ENCODE data around the gene ATP8A2. TPM values are rescaled to one million over a fixed set of nuclear protein-coding genes. Genes with fewer than 3 reads are reported as not detected.

ATP8A2 gene
- polyA plus RNA-seq, 3 donors: not detected

- H3K27ac Mint-ChIP-seq: no peak overlapping the region
- H3K9me3 ChIP-seq (replicated peaks in 1 of 2; ENCODE audit: control insufficient read depth in 1 of 2, insufficient read depth in 1 of 2, low read length in 2 of 2): no peaks in the 10 kb centered on the region
- no peak overlapping the region for H3K4me2 ChIP-seq (replicated peaks; ENCODE audit: extremely low read depth, low read length, poor library complexity, severe bottlenecking)
- no peak for TF ChIP-seq CTCF (IDR thresholded peaks at IDR 0.05)
- no CpG with 5 or more reads among the region's 2 CpGs for WGBS (ENCODE audit: insufficient coverage)
- no peaks in the 10 kb centered on the region for H3K36me3 Mint-ChIP-seq
- H3K36me3 ChIP-seq (replicated peaks in 1 of 2; ENCODE audit: control insufficient read depth in 1 of 2, insufficient read depth in 2 of 2, low read length in 2 of 2): no peaks in the 10 kb centered on the region
- peaks cover 2 to 13% (median 3%) of the 10 kb centered on the region in 3 donors for H3K27me3 Mint-ChIP-seq (ENCODE audit: low read depth in 3 of 3)
- no peak overlapping the region for H3K4me3 ChIP-seq (replicated peaks in 1 of 3; ENCODE audit: low read depth in 2 of 3, low read length in 3 of 3)
- intact Hi-C loops (cut with micrococcal nuclease): no loop called here
- no peaks in the 10 kb centered on the region for H3K27me3 ChIP-seq (ENCODE audit: control insufficient read depth in 2 of 2, insufficient read depth in 2 of 2, low read length in 2 of 2)
- no peak overlapping the region for H3K27ac ChIP-seq (ENCODE audit: low read depth in 1 of 2, low read length in 2 of 2)
- H3K4me1 ChIP-seq (ENCODE audit: control insufficient read depth in 1 of 2, insufficient read depth in 2 of 2, low read length in 2 of 2): no peaks in the 10 kb centered on the region
- no peaks in the 10 kb centered on the region for H3K79me2 ChIP-seq (ENCODE audit: insufficient read depth, low read length)
- peaks cover 0 to 2% (median 0%) of the 10 kb centered on the region in 7 donors for H3K9me3 Mint-ChIP-seq
- no peaks in the 10 kb centered on the region for H3K4me1 Mint-ChIP-seq
- H4K20me1 ChIP-seq (ENCODE audit: insufficient read depth, low read length): no peaks in the 10 kb centered on the region
- no peak overlapping the region for H3K9ac ChIP-seq (ENCODE audit: insufficient read depth, low read length, poor library complexity, severe bottlenecking)
- no peak overlapping the region for H2AFZ ChIP-seq (ENCODE audit: insufficient read depth, low read depth, low read length, poor library complexity, severe bottlenecking)
- no peak for DNase-seq
- no peak overlapping the region for H3K4me3 Mint-ChIP-seq
Observed at GRCh38 chr13:25581351-25581750, 209.6 kb downstream of the ATP8A2 start.

- Mint-ChIP-seq H3K4me3 (no peak overlapping the region), H3K27me3 (ENCODE audit: low read depth in 3 of 3) (peaks cover 2 to 8% (median 5%) of the 10 kb centered on the region in 3 donors)
- TF ChIP-seq CTCF (IDR thresholded peaks at IDR 0.05): no peak
Observed at GRCh38 chr13:25584087-25584486, 212.3 kb downstream of the ATP8A2 start.

More at GRCh38 chr13:25584087-25584486, 212.3 kb downstream of the ATP8A2 start:
- 58% methylated on average over 5 of the region's 6 CpGs for WGBS (ENCODE audit: insufficient coverage)
- H3K4me1 ChIP-seq (ENCODE audit: control insufficient read depth in 1 of 2, insufficient read depth in 2 of 2, low read length in 2 of 2): no peaks in the 10 kb centered on the region
- no peaks in the 10 kb centered on the region for H3K9me3 ChIP-seq (replicated peaks in 1 of 2; ENCODE audit: control insufficient read depth in 1 of 2, insufficient read depth in 1 of 2, low read length in 2 of 2)
- Mint-ChIP-seq H3K36me3 (no peaks in the 10 kb centered on the region), H3K27ac (no peak overlapping the region), H3K9me3 (peaks cover 0 to 2% (median 0%) of the 10 kb centered on the region in 7 donors), H3K4me1 (no peaks in the 10 kb centered on the region)
- H3K79me2 ChIP-seq (ENCODE audit: insufficient read depth, low read length): no peaks in the 10 kb centered on the region
- no peaks in the 10 kb centered on the region for H3K36me3 ChIP-seq (replicated peaks in 1 of 2; ENCODE audit: control insufficient read depth in 1 of 2, insufficient read depth in 2 of 2, low read length in 2 of 2)
- no peaks in the 10 kb centered on the region for H4K20me1 ChIP-seq (ENCODE audit: insufficient read depth, low read length)
- H3K9ac ChIP-seq (ENCODE audit: insufficient read depth, low read length, poor library complexity, severe bottlenecking): no peak overlapping the region
- H3K27me3 ChIP-seq (ENCODE audit: control insufficient read depth in 2 of 2, insufficient read depth in 2 of 2, low read length in 2 of 2): no peaks in the 10 kb centered on the region
- H3K4me2 ChIP-seq (replicated peaks; ENCODE audit: extremely low read depth, low read length, poor library complexity, severe bottlenecking): no peak overlapping the region
- DNase-seq: no peak
- no peak overlapping the region for H3K4me3 ChIP-seq (replicated peaks in 1 of 3; ENCODE audit: low read depth in 2 of 3, low read length in 3 of 3)
- H2AFZ ChIP-seq (ENCODE audit: insufficient read depth, low read depth, low read length, poor library complexity, severe bottlenecking): no peak overlapping the region
- no peak overlapping the region for H3K27ac ChIP-seq (ENCODE audit: low read depth in 1 of 2, low read length in 2 of 2)
- intact Hi-C loops (cut with micrococcal nuclease): no loop called here

All from CD14-positive monocyte (primary cell).